ENCODE results near the gene ACOT13. TPM values are rescaled to one million over a fixed set of nuclear protein-coding genes. Genes with fewer than 3 reads are reported as not detected.

The ACOT13 gene
- total and polyA plus RNA-seq, 2 of the 8 experiments (the other 6 are each of a cell fraction or from before 2014, with no cell fraction given): 27.6 to 40.6 TPM

GRCh38 chr6:24648276-24648675 is 18.6 kb upstream of the ACOT13 start:
- no peak overlapping the region for H3K4ac ChIP-seq (replicated peaks; ENCODE audit: insufficient read length, low read depth, low read length)
- H3K79me2 ChIP-seq (ENCODE audit: control insufficient read depth in 1 of 2, insufficient read depth in 2 of 2, low read length in 2 of 2): no peaks in the 10 kb centered on the region
- H4K91ac ChIP-seq (replicated peaks; ENCODE audit: insufficient read length, low read length): no peak overlapping the region
- H4K8ac ChIP-seq (ENCODE audit: extremely low read depth, insufficient read depth, low read length): no peak overlapping the region
- CTCF ChIA-PET (ENCODE audit: partially characterized antibody): interaction anchor here (1.0 to 1.8 kb wide), 4 partner anchors 14 to 47 kb away, joined by 3 to 6 read pairs (median 4); no protein-coding TSS in a partner anchor
- no peaks in the 10 kb centered on the region; a peak in 1 of 7 replicates for H3K27me3 ChIP-seq (replicated peaks in 1 of 4; ENCODE audit: control insufficient read depth in 3 of 4, extremely low read depth in 1 of 4, insufficient read depth in 3 of 4, low read length in 3 of 4)
- no peak overlapping the region for H2BK5ac ChIP-seq (ENCODE audit: low read depth, low read length)
- no peak overlapping the region for H2BK12ac ChIP-seq (ENCODE audit: low read depth, low read length)
- H4K5ac ChIP-seq (ENCODE audit: insufficient read length, low read depth, low read length): no peak overlapping the region
- TF ChIP-seq SAP30 (IDR thresholded peaks at IDR 0.05; ENCODE audit: insufficient read depth, insufficient replicate concordance, low read length): no peak
- no peak for TF ChIP-seq EZH2 (IDR thresholded peaks at IDR 0.05; ENCODE audit: low read depth, low read length, severe bottlenecking)
- TF ChIP-seq RXRA (IDR thresholded peaks at IDR 0.05; ENCODE audit: insufficient read depth, low read depth, low read length): no peak
- TF ChIP-seq CHD1 (IDR thresholded peaks at IDR 0.05; ENCODE audit: low read depth, low read length): no peak
- no peak for TF ChIP-seq SIN3A (conservative IDR thresholded peaks at IDR 0.05 in 1 of 2, IDR thresholded peaks at IDR 0.05 in 1 of 2; ENCODE audit: low read depth in 1 of 2, low read length in 2 of 2)
- no peak for TF ChIP-seq HDAC6 (IDR thresholded peaks at IDR 0.05; ENCODE audit: low read depth, low read length)
- no peak for TF ChIP-seq KDM1A (IDR thresholded peaks at IDR 0.05; ENCODE audit: borderline replicate concordance, low read length)
- no peak for TF ChIP-seq KDM4A (IDR thresholded peaks at IDR 0.05; ENCODE audit: low read depth, low read length, severe bottlenecking)
- no peak for TF ChIP-seq BCL11A (IDR thresholded peaks at IDR 0.05; ENCODE audit: low read depth in 2 of 2, low read length in 2 of 2)
- no peak for TF ChIP-seq POLR2AphosphoS5 (IDR thresholded peaks at IDR 0.05; ENCODE audit: low read depth, low read length)
- peaks cover 5% of the 10 kb centered on the region for H3K23me2 ChIP-seq (ENCODE audit: low read depth, low read length)
- no peak overlapping the region for H3K56ac ChIP-seq (replicated peaks; ENCODE audit: insufficient read length, low read depth, low read length)
- H2BK120ac ChIP-seq (replicated peaks; ENCODE audit: low read depth, low read length): no peak overlapping the region
- H3K18ac ChIP-seq (ENCODE audit: extremely low read depth, low read length): no peak overlapping the region
- H3K27ac ChIP-seq (ENCODE audit: low read depth, low read length): no peak overlapping the region
- H3K9me3 ChIP-seq (ENCODE audit: insufficient read depth in 2 of 2, low read depth in 1 of 2, low read length in 1 of 2): no peaks in the 10 kb centered on the region
- no peak overlapping the region for H3K23ac ChIP-seq (ENCODE audit: insufficient read length)
- POLR2A ChIA-PET (ENCODE audit: partially characterized antibody): interaction anchor here (1.1 to 2.1 kb wide), 2 partner anchors 11 to 70 kb away, joined by 3 to 9 read pairs; partner anchors contain the start of gene C6orf62
- peaks cover 8 to 29% (median 19%) of the 10 kb centered on the region in 4 experiments; a peak in 7 of 8 replicates for H3K36me3 ChIP-seq (ENCODE audit: control insufficient read depth in 2 of 4, insufficient read depth in 4 of 4, low read length in 3 of 4)
- DNase-seq (ENCODE audit: low read depth in 1 of 2, low spot score in 2 of 2) (no peak), FAIRE-seq (no peak)
- H2AK5ac ChIP-seq (ENCODE audit: low read depth, low read length): no peak overlapping the region
- no peaks in the 10 kb centered on the region for H3K79me1 ChIP-seq (ENCODE audit: low read depth, low read length)
- no peaks in the 10 kb centered on the region for H3K4me1 ChIP-seq (replicated peaks in 1 of 4; ENCODE audit: control insufficient read depth in 3 of 4, insufficient read depth in 4 of 4, low read length in 3 of 4)
- H4K20me1 ChIP-seq (replicated peaks in 1 of 2; ENCODE audit: control insufficient read depth in 1 of 2, insufficient read depth in 2 of 2, low read length in 2 of 2): no peaks in the 10 kb centered on the region
- H3K4me3 ChIP-seq (ENCODE audit: extremely low read depth in 1 of 4, insufficient read depth in 2 of 4, low read depth in 3 of 4, low read length in 4 of 4): no peak overlapping the region
- H3K4me2 ChIP-seq (ENCODE audit: insufficient read depth in 1 of 2, low read depth in 2 of 2, low read length in 2 of 2): no peak overlapping the region
- no peak overlapping the region for H3K14ac ChIP-seq (ENCODE audit: insufficient read length)
- no peak overlapping the region for H3K9ac ChIP-seq (replicated peaks in 1 of 4; ENCODE audit: extremely low read depth in 1 of 4, low read depth in 3 of 4, low read length in 3 of 4)
- WGBS, 2 experiments (ENCODE audit: extremely low coverage in 1 of 2, insufficient coverage in 1 of 2, insufficient read length in 1 of 2, insufficient replicate concordance in 2 of 2, low coverage in 1 of 2, low lambda C conversion rate in 2 of 2, missing lambda C conversion rate in 1 of 2): 87% methylated on average over 5 of the region's 5 CpGs; no CpG with 5 or more reads in 1 of the 2 experiments
- H2AFZ ChIP-seq (ENCODE audit: low read length): no peak overlapping the region
- H2BK15ac ChIP-seq (ENCODE audit: low read length): no peak overlapping the region
- no peak overlapping the region for H2BK20ac ChIP-seq (ENCODE audit: low read length)
